ENCODE measurements around the gene GPC6.

The GPC6 gene

GRCh38 chr13:93377196-93377595, 150.6 kb downstream of the GPC6 start:
- TF ChIP-seq, protein P1, sequence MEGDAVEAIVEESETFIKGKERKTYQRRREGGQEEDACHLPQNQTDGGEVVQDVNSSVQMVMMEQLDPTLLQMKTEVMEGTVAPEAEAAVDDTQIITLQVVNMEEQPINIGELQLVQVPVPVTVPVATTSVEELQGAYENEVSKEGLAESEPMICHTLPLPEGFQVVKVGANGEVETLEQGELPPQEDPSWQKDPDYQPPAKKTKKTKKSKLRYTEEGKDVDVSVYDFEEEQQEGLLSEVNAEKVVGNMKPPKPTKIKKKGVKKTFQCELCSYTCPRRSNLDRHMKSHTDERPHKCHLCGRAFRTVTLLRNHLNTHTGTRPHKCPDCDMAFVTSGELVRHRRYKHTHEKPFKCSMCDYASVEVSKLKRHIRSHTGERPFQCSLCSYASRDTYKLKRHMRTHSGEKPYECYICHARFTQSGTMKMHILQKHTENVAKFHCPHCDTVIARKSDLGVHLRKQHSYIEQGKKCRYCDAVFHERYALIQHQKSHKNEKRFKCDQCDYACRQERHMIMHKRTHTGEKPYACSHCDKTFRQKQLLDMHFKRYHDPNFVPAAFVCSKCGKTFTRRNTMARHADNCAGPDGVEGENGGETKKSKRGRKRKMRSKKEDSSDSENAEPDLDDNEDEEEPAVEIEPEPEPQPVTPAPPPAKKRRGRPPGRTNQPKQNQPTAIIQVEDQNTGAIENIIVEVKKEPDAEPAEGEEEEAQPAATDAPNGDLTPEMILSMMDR (IDR thresholded peaks at IDR 0.05; ENCODE audit: low read depth, low read length, missing control alignments) = no peak
- DNase-seq (ENCODE audit: low read depth) = no peak
- in situ Hi-C loops (cut with HindIII; ENCODE audit: low sequenced_read_pairs) = no loop called here
- no peak overlapping the region for H3K4me3 ChIP-seq (ENCODE audit: low read depth, low read length)

DNA sequence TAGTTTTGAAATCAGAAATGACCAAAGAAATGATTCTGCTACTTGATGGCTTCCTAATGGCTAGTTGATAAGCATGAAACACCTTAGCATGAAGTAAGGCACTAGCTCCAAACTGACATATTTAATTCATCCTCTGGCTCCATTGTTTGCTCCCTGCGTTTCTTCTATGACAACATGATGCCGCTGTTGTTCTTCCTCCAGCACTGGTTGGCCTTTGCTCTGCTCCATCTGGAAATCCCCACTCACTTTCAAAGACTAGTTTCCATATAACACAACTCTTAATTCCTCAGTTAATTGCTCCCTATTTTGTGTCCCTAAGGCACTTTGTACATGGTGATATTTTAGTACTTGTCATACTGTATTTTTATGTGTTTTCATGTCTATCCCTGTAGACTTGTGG, 151.6 kb downstream of the GPC6 start:
- TF ChIP-seq, protein P1 (IDR thresholded peaks at IDR 0.05; ENCODE audit: low read depth, low read length, missing control alignments) = no peak
- no peak for DNase-seq (ENCODE audit: low read depth)
- no peak overlapping the region for H3K4me3 ChIP-seq (ENCODE audit: low read depth, low read length)
- in situ Hi-C loops (cut with HindIII; ENCODE audit: low sequenced_read_pairs) = no loop called here

GRCh38 chr13:93386116-93386515, 159.5 kb downstream of the GPC6 start:
- TF ChIP-seq, protein P1 (IDR thresholded peaks at IDR 0.05; ENCODE audit: low read depth, low read length, missing control alignments) = no peak
- H3K4me3 ChIP-seq (ENCODE audit: low read depth, low read length) = no peak overlapping the region
- no peak for DNase-seq (ENCODE audit: low read depth)
- in situ Hi-C loops (cut with HindIII; ENCODE audit: low sequenced_read_pairs) = no loop called here

- H3K4me3 ChIP-seq (ENCODE audit: low read depth, low read length) = no peak overlapping the region
- TF ChIP-seq, protein P1 (IDR thresholded peaks at IDR 0.05; ENCODE audit: low read depth, low read length, missing control alignments) = no peak
- in situ Hi-C loops (cut with HindIII; ENCODE audit: low sequenced_read_pairs) = no loop called here
- DNase-seq (ENCODE audit: low read depth) = peak; percentile 5
These were observed 162.1 kb downstream of the GPC6 start for GRCh38 chr13:93388701-93389100.

- DNase-seq (ENCODE audit: low read depth) = no peak
- in situ Hi-C loops (cut with HindIII; ENCODE audit: low sequenced_read_pairs) = no loop called here
- H3K4me3 ChIP-seq (ENCODE audit: low read depth, low read length) = no peak overlapping the region
- TF ChIP-seq, protein P1 (IDR thresholded peaks at IDR 0.05; ENCODE audit: low read depth, low read length, missing control alignments) = no peak
These were observed 171.0 kb downstream of the GPC6 start for GRCh38 chr13:93397619-93398018.

DNA sequence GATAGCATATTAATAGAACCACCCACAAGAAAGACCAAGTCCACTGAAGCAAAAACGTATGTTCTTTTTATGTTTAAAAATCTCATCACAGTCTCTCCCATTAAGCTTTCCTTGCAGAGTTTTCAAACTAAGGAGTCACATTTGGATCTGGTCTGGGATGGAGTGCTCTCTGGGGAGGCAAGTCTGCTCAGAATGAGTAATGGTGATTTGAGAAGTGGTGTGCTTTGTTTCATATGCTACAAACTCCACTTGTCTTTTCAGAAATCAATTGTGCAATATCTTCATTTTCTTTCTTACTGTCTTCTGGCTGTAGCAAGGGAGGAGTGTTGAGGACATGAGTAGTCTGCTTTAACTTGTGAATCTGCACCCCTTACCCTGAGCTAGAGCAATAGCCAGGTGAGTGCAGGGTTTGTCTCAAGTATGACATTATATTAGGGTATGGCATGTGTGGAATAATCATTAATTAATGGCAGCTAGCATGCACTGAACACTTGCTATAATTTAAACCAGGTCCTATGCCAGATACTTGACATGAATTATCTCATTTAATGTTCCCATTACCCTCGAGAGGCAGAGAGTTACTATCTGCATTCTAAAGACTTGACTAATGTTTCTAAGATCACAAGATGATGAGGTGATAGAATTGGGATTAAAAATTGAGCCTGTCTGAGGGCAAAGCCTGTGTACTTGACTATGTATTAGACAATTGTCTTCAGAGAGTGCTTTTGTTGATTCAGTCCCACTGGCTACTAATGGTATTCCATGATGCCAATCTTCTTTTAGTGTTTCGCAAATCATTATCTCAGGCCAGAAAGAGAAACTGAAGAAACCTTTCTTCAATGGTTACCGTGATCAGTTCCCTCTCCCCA, 171.8 kb downstream of the GPC6 start:
- no peak overlapping the region for H3K4me3 ChIP-seq (ENCODE audit: low read depth, low read length)
- no peak for DNase-seq (ENCODE audit: low read depth)
- in situ Hi-C loops (cut with HindIII; ENCODE audit: low sequenced_read_pairs) = no loop called here
- TF ChIP-seq, protein P1 (IDR thresholded peaks at IDR 0.05; ENCODE audit: low read depth, low read length, missing control alignments) = no peak
